Liver (tissue), 9 donors: ENCODE results near the gene LAX1. TPM values are rescaled to one million over a fixed set of nuclear protein-coding genes. Genes with fewer than 3 reads are reported as not detected.

Source experiments
- DNase-seq: peaks from one replicate; pipeline ENCODE4 v3.0.0-alpha.2; 2017; ENCODE audit warnings: low spot score
- H3K27ac ChIP-seq, 2 donors: one replicate each; pipeline ENCODE4 v1.7.0; 2013; ENCODE audit warnings: inconsistent platforms in 2 of 2, low read length in 2 of 2, control low read depth in 1 of 2, low read depth in 1 of 2, mild to moderate bottlenecking in 1 of 2
- H3K27me3 ChIP-seq, 4 donors: one replicate each; pipeline versions ENCODE4 v1.6.1 to v1.7.0; 2013; ENCODE audit warnings: low read length in 3 of 4, inconsistent platforms in 1 of 4, mild to moderate bottlenecking in 1 of 4, moderate library complexity in 1 of 4; ENCODE audit not compliant: control insufficient read depth in 4 of 4, insufficient read depth in 4 of 4
- H3K36me3 ChIP-seq, 4 donors: one replicate each; pipeline versions ENCODE4 v1.6.1 to v1.7.0; 2013; ENCODE audit warnings: low read length in 3 of 4, mild to moderate bottlenecking in 3 of 4, low read depth in 1 of 4, moderate library complexity in 1 of 4; ENCODE audit not compliant: control insufficient read depth in 4 of 4, insufficient read depth in 3 of 4
- H3K4me1 ChIP-seq, 4 donors: one replicate each; pipeline versions ENCODE4 v1.6.1 to v1.7.0; 2013; ENCODE audit warnings: low read length in 3 of 4, mild to moderate bottlenecking in 3 of 4, moderate library complexity in 1 of 4; ENCODE audit not compliant: control insufficient read depth in 4 of 4, insufficient read depth in 4 of 4
- H3K4me3 ChIP-seq, 3 donors: one replicate each; pipeline versions ENCODE4 v1.6.1 to v1.7.0; 2013; ENCODE audit warnings: low read length in 3 of 3, control low read depth in 1 of 3, low read depth in 1 of 3, mild to moderate bottlenecking in 1 of 3
- H3K9ac ChIP-seq, 2 donors: one replicate each; pipeline ENCODE4 v1.7.0; 2013; ENCODE audit warnings: low read length in 2 of 2, mild to moderate bottlenecking in 2 of 2, moderate library complexity in 2 of 2, control low read depth in 1 of 2, low read depth in 1 of 2
- H3K9me3 ChIP-seq, 4 donors: one replicate each; pipeline versions ENCODE4 v1.6.1 to v1.7.0; 2013; ENCODE audit warnings: low read length in 3 of 4; ENCODE audit not compliant: control insufficient read depth in 4 of 4
- EGR1 ChIP-seq, 2 donors: IDR thresholded peaks; 2 replicates each; pipeline ENCODE4 v1.6.1; 2016 to 2018; ENCODE audit warnings: antibody characterized with exemption in 2 of 2, low read depth in 2 of 2
- FOXA1 ChIP-seq: IDR thresholded peaks from 2 replicates; pipeline ENCODE4 v1.6.1; 2016; ENCODE audit warnings: antibody characterized with exemption
- FOXA2 ChIP-seq: IDR thresholded peaks from 2 replicates; pipeline ENCODE4 v1.6.1; 2016; ENCODE audit warnings: antibody characterized with exemption
- GABPA ChIP-seq, 2 donors: IDR thresholded peaks in 1 of 2; conservative IDR thresholded peaks in 1 of 2; 2 replicates each; pipeline ENCODE4 v1.6.1; 2016; ENCODE audit warnings: antibody characterized with exemption in 2 of 2, mild to moderate bottlenecking in 1 of 2, moderate library complexity in 1 of 2
- HNF4A ChIP-seq, 2 donors: conservative IDR thresholded peaks; 2 replicates each; pipeline ENCODE4 v1.6.1; 2016; ENCODE audit warnings: antibody characterized with exemption in 2 of 2, mild to moderate bottlenecking in 2 of 2
- NR2F2 ChIP-seq: IDR thresholded peaks from 2 replicates; pipeline ENCODE4 v1.6.1; 2016; ENCODE audit warnings: antibody characterized with exemption
- RAD21 ChIP-seq, 2 donors: IDR thresholded peaks; 2 replicates each; pipeline ENCODE4 v1.6.1; 2016; ENCODE audit warnings: antibody characterized with exemption in 2 of 2, mild to moderate bottlenecking in 2 of 2
- RXRA ChIP-seq, 2 donors: IDR thresholded peaks; 2 replicates each; pipeline ENCODE4 v1.6.1; 2017 to 2018; ENCODE audit warnings: antibody characterized with exemption in 2 of 2, mild to moderate bottlenecking in 1 of 2
- SP1 ChIP-seq: IDR thresholded peaks from 2 replicates; pipeline ENCODE4 v1.6.1; 2018; ENCODE audit warnings: antibody characterized with exemption, mild to moderate bottlenecking
- TAF1 ChIP-seq: conservative IDR thresholded peaks from 2 replicates; pipeline ENCODE4 v1.6.1; 2016; ENCODE audit warnings: antibody characterized with exemption, mild to moderate bottlenecking
- YY1 ChIP-seq: IDR thresholded peaks from 2 replicates; pipeline ENCODE4 v1.6.1; 2016; ENCODE audit warnings: antibody characterized with exemption, mild to moderate bottlenecking
- WGBS: extraction: QIAGEN DNeasy Blood & Tissue Kit; methylation state at CpG from one replicate; pipeline ENCODE4 v1.1.7; 2013; 5-methylcytosine and 5-hydroxymethylcytosine counted together
- polyA plus RNA-seq, 2 donors: library from polyadenylated mRNA; stranded (reverse) in 1 of 2; unstranded in 1 of 2; fragments of 200-250 nt in 1 of 2; fragments of >200 nt in 1 of 2; fragmentation: Nextera tagmentation in 1 of 2; extraction: Ambion mirVana in 1 of 2; gene quantifications; one replicate each; pipeline versions ENCODE4 v1.2.1 to v1.2.3, GENCODE V29; 2013 to 2015
- total RNA-seq, 2 donors: library from RNA; depleted of rRNA; stranded (reverse); fragments of >200 nt; gene quantifications; one replicate each; pipeline ENCODE4 v1.2.3, GENCODE V29; 2014
- TF ChIP-seq, protein P1 (sequence below): fragments of 150-350 bp; IDR thresholded peaks from 2 replicates; pipeline ENCODE4 v1.5.1; 2017; ENCODE audit warnings: improper control_type of control experiment, low read depth, low read length; ENCODE audit not compliant: missing input control
- TF ChIP-seq, protein P2 (sequence below): IDR thresholded peaks from 2 replicates; pipeline ENCODE4 v1.6.1; 2016; ENCODE audit warnings: antibody characterized with exemption
- TF ChIP-seq, protein P3 (sequence below): IDR thresholded peaks from 2 replicates; pipeline ENCODE4 v1.6.1; 2016; ENCODE audit warnings: antibody characterized with exemption
- TF ChIP-seq, protein P4 (sequence below): IDR thresholded peaks from 2 replicates; pipeline ENCODE4 v1.6.1; 2016; ENCODE audit warnings: antibody characterized with exemption
- donor health status: healthy.
- donor health status: healthy.
- donor health status: healthy.
- donor health status: healthy.
- donor health status: healthy.

Gene LAX1
- total and polyA plus RNA-seq, 4 donors = 0.21 to 0.67 (median 0.38) TPM

DNA sequence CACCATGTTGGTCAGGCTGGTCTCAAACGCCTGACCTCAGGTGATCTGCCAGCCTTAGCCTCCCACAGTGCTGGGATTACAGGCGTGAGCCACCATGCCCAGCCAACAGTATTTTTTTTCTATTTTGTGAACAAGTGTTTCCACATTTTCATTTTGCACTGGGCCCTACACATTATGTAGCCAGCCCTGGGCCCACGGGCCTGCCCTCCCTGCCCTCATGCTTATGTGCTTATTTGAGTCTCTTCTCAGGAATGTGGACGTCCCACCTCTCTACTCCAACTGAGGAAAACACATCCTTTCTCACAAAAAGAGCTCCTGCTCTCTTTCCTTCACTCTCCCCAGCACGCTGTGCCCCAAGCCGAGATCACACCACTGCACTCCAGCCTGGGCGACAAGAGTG, 17.0 kb downstream of the LAX1 start:
- H3K36me3 ChIP-seq = no peaks in the 10 kb centered on the region
- no peaks in the 10 kb centered on the region for H3K4me1 ChIP-seq
- H3K9ac ChIP-seq = no peak overlapping the region
- DNase-seq = no peak
- 94% methylated on average over 7 of the region's 7 CpGs for WGBS
- H3K27me3 ChIP-seq = no peaks in the 10 kb centered on the region
- no peak overlapping the region for H3K4me3 ChIP-seq
- H3K27ac ChIP-seq = no peak overlapping the region
- no peaks in the 10 kb centered on the region for H3K9me3 ChIP-seq
- no peak for TF ChIP-seq EGR1 (IDR thresholded peaks at IDR 0.05; ENCODE audit: low read depth in 2 of 2)
- TF ChIP-seq GABPA (IDR thresholded peaks at IDR 0.05 in 1 of 2, conservative IDR thresholded peaks at IDR 0.05 in 1 of 2) = no peak
- TF ChIP-seq YY1 = no peak
- no peak for TF ChIP-seq RAD21 (IDR thresholded peaks at IDR 0.05)
- TF ChIP-seq, protein P1, sequence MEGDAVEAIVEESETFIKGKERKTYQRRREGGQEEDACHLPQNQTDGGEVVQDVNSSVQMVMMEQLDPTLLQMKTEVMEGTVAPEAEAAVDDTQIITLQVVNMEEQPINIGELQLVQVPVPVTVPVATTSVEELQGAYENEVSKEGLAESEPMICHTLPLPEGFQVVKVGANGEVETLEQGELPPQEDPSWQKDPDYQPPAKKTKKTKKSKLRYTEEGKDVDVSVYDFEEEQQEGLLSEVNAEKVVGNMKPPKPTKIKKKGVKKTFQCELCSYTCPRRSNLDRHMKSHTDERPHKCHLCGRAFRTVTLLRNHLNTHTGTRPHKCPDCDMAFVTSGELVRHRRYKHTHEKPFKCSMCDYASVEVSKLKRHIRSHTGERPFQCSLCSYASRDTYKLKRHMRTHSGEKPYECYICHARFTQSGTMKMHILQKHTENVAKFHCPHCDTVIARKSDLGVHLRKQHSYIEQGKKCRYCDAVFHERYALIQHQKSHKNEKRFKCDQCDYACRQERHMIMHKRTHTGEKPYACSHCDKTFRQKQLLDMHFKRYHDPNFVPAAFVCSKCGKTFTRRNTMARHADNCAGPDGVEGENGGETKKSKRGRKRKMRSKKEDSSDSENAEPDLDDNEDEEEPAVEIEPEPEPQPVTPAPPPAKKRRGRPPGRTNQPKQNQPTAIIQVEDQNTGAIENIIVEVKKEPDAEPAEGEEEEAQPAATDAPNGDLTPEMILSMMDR = no peak
- TF ChIP-seq, protein P2, sequence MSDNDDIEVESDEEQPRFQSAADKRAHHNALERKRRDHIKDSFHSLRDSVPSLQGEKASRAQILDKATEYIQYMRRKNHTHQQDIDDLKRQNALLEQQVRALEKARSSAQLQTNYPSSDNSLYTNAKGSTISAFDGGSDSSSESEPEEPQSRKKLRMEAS = no peak
- TF ChIP-seq TAF1 = no peak
- TF ChIP-seq, protein P3, sequence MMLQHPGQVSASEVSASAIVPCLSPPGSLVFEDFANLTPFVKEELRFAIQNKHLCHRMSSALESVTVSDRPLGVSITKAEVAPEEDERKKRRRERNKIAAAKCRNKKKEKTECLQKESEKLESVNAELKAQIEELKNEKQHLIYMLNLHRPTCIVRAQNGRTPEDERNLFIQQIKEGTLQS = no peak
- no peak for TF ChIP-seq SP1
- no peak for TF ChIP-seq RXRA (IDR thresholded peaks at IDR 0.05)
- TF ChIP-seq NR2F2 = no peak

DNA sequence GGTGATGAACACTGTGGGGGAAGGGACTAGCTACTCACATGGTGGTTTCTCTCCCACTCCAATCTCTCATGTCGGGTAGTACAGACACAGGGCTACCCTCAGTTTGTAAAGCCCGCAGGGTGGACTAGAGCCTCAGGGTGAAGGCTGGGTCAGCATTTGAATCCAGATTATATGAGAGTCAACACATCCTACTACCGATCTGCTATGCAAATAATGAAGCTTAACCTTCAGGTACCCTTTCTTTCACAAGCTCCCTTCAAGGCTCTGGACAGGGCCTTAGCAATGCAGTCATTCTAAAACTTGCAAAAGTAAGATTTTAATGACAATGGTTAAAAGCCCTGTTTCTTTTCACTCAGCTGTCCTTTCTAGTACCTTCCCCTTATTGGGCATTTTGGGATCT, 25.0 kb downstream of the LAX1 start:
- Histone ChIP-seq H3K9ac (no peak overlapping the region), H3K27me3 (no peaks in the 10 kb centered on the region), H3K36me3 (no peaks in the 10 kb centered on the region), H3K9me3 (no peaks in the 10 kb centered on the region), H3K27ac (no peak overlapping the region), H3K4me1 (peaks cover 0 to 2% (median 0%) of the 10 kb centered on the region in 4 donors), H3K4me3 (no peak overlapping the region)
- no peak for TF ChIP-seq FOXA2
- 80% methylated on average over 3 of the region's 3 CpGs for WGBS
- no peak for DNase-seq

DNA sequence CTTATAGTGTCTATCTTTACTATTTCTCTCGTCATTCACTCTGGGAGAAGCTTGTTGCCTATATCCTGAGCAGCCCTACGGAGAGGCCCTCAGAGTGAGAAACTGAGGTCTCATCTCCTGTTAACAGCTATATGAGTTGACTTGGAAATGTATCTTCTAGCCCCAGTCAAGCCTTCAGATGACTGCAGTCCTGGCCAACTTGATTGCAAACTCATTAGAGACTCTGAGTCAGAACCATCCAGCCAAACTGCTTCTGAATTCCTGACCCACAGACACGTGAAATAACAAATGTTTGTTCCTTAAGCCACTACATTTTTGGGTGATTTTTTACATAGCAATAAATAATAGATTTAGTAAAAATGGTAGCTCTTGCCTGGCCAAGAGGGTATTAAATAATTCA, 26.5 kb downstream of the LAX1 start:
- WGBS = 92% methylated on average over 3 of the region's 3 CpGs

DNA sequence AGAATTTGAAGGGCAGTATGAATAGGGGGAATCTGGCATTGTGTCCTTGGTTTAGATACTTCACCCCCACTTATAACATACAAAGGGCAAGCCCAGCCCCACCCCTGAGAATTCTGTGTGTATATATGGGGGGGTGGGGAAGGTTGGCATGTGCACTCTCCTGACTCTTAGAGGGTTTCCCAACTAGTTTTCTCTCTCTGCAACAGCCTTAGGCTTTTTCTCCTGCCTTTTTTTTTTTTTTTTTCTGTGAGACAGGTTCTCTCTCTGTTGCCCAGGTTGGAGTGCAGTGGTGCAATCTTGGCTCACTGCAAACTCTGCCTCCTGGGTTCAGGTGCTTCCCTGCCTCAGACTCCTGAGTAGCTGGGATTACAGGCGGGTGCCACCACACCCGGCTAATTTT, 27.5 kb downstream of the LAX1 start:
- Histone ChIP-seq H3K4me1 (peaks cover 2 to 10% (median 6%) of the 10 kb centered on the region in 4 donors), H3K27me3 (no peaks in the 10 kb centered on the region), H3K9ac (no peak overlapping the region), H3K9me3 (no peaks in the 10 kb centered on the region), H3K36me3 (no peaks in the 10 kb centered on the region), H3K27ac (no peak overlapping the region), H3K4me3 (no peak overlapping the region)
- no peak for DNase-seq
- no peak for TF ChIP-seq EGR1 (IDR thresholded peaks at IDR 0.05; ENCODE audit: low read depth in 2 of 2)
- no peak for TF ChIP-seq FOXA1
- TF ChIP-seq RXRA (IDR thresholded peaks at IDR 0.05) = no peak
- TF ChIP-seq HNF4A (conservative IDR thresholded peaks at IDR 0.05) = no peak
- no peak for TF ChIP-seq SP1
- TF ChIP-seq, protein P1 = no peak
- TF ChIP-seq, protein P4, sequence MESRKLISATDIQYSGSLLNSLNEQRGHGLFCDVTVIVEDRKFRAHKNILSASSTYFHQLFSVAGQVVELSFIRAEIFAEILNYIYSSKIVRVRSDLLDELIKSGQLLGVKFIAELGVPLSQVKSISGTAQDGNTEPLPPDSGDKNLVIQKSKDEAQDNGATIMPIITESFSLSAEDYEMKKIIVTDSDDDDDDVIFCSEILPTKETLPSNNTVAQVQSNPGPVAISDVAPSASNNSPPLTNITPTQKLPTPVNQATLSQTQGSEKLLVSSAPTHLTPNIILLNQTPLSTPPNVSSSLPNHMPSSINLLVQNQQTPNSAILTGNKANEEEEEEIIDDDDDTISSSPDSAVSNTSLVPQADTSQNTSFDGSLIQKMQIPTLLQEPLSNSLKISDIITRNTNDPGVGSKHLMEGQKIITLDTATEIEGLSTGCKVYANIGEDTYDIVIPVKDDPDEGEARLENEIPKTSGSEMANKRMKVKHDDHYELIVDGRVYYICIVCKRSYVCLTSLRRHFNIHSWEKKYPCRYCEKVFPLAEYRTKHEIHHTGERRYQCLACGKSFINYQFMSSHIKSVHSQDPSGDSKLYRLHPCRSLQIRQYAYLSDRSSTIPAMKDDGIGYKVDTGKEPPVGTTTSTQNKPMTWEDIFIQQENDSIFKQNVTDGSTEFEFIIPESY = no peak
- 94% methylated on average over 2 of the region's 2 CpGs for WGBS

More for the DNA sequence above, 26.5 kb downstream of the LAX1 start:
- peaks cover 0 to 4% (median 0%) of the 10 kb centered on the region in 4 donors for H3K4me1 ChIP-seq
- DNase-seq = no peak
- no peaks in the 10 kb centered on the region for H3K27me3 ChIP-seq
- no peak overlapping the region for H3K9ac ChIP-seq
- H3K27ac ChIP-seq = no peak overlapping the region
- no peak overlapping the region for H3K4me3 ChIP-seq
- no peaks in the 10 kb centered on the region for H3K36me3 ChIP-seq
- no peak for TF ChIP-seq RAD21 (IDR thresholded peaks at IDR 0.05)
- H3K9me3 ChIP-seq = no peaks in the 10 kb centered on the region
